ENCODE data around the gene RGN. TPM values are rescaled to one million over a fixed set of nuclear protein-coding genes. Genes with fewer than 3 reads are reported as not detected.
A peak's percentile ranks its signal among the peaks of the same experiment; 100 is the strongest.

The RGN gene
- not detected for total RNA-seq

DNA sequence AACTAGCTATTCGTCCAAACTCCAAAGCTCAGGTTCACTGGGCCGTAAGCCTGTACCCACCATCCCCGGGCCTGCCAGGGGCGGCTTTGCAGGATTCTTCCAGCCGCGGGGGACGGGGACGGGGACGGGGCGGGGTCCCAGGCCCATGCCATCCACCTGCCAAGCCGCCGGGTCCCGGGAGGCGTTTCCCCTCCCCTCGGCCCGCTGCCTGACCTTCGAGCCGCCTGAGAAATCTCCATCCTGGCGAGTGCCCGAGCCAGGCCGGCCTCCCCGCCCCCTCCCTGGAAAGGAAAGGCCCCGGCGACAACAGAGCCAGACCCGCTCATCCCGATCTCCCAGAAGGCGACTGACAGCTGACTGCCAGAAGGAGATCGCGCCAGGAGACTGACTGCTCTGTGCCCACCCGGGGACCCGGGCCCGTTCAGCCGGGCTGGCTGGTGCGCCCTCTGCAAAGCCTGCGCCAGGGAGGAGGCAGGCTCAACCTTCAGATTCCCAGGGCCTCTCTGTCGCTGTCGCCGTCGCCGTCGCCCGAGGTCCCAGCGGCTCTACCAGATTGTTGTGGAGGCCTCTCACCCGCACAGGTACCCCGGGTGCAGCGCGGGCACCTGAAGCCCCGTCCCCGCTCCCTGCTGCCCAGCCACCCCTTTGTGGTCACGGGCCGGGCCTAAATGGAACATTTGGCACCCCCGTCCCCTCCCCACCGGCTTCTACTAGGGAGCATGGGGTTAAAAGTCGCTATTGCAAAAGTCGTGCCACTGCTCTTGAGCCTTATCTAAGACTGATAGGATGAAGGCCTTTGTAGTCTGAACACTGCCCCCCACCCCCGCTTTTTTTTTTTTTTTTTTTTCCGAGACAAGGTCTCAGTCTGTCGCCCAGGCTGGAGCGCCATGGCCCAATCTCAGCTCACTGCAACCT is at the start of gene RGN:
RGN (plus strand) TSS at position 315 of the 915 bp plus-strand sequence. CDS start 2,702 bp downstream, outside the sequence.
- ATAC-seq (no peak), DNase-seq (ENCODE audit: low spot score in 2 of 2) (no peak)
- H3K36me3 Mint-ChIP-seq, result no peaks in the 10 kb centered on the region
- no peaks in the 10 kb centered on the region for H3K9me3 Mint-ChIP-seq
- H3K27ac Mint-ChIP-seq, result no peak within 1 kb of the TSS

DNA sequence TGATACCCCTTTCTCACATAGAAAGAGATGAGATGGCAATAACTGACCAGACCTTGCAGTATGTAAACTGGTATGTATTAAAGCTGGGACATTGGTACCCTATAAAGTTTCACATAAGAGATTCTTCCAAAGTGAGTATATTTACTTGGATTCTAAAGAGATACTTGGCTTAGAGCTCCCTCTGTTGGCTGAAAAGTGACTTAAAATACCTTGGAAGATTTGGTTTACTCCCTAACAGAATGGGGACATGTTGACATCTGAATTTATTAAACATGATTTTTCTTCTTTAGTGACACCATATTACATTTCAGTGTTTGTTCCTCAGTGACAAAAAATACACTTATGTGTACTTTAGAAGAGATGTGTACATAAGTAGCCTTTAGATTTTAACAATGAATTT is 47.9 kb upstream of the RGN start:
- DNase-seq (ENCODE audit: low spot score in 2 of 2) (peak in 1 of 2 donors; percentile 30), ATAC-seq (no peak)
- H3K36me3 Mint-ChIP-seq, result no peaks in the 10 kb centered on the region

DNA sequence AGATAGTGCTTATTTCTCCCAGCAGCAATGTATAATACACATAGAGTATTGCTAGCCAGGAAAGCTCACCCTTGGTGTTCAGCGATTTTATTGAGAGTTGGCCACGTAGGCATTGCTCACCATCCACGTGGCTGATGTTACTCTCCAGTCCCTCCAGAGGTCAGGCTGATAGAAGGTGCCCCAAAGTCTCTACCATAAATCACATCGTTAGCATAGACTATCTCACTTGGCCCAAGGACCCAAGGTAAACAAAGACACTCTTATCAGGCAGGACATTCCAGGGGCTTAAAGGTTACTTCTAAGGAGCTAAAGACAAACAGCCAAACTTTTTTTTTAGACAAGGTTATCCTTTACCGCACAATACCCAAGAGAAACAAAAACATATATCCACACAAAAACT is 30.3 kb upstream of the RGN start:
- Mint-ChIP-seq H3K27ac (no peak overlapping the region), H3K36me3 (peaks cover 0 to 4% of the 10 kb centered on the region in 2 donors), H3K9me3 (peaks cover 0 to 10% of the 10 kb centered on the region in 2 donors)
- DNase-seq (ENCODE audit: low spot score in 2 of 2) (no peak), ATAC-seq (no peak)

More for the DNA sequence above, 47.9 kb upstream of the RGN start:
- Mint-ChIP-seq H3K9me3 (no peaks in the 10 kb centered on the region), H3K27ac (no peak overlapping the region)

DNA sequence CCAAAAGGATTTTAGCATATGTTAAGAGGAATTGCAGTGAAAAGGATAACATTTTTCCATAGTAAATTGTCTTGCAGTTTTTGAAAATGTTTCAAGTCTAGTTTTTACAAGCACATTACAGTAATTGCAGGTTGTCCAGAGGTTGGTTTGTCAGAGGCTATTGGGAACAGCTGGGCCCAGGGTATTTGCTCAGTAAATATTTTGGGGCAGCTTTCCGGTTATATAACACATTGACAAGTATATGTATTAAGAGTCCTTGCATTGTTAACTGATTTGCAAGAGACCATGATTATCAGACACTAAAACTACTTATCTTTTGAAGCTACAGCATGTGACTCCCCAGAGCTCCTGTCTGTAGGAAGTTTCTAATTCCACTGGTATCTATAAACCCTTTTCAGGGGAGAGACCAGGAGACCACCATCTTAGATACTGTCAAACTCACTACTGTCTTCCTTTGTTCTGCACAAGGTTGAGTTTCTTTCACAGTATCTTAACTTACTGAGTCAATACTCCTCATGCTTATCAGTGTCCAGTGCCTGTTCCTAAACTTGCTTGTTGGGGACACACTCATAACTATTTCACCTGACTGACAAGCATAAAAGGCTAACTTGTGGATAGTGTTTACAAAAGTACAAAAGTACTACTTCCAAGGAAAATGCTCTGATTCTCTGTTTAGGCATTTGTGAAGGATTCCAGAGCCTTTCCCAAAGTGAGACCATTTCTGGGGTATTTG is 18.9 kb upstream of the RGN start:
- Mint-ChIP-seq H3K36me3 (no peaks in the 10 kb centered on the region), H3K27ac (no peak overlapping the region), H3K9me3 (no peaks in the 10 kb centered on the region)
- ATAC-seq (no peak), DNase-seq (ENCODE audit: low spot score in 2 of 2) (no peak)

DNA sequence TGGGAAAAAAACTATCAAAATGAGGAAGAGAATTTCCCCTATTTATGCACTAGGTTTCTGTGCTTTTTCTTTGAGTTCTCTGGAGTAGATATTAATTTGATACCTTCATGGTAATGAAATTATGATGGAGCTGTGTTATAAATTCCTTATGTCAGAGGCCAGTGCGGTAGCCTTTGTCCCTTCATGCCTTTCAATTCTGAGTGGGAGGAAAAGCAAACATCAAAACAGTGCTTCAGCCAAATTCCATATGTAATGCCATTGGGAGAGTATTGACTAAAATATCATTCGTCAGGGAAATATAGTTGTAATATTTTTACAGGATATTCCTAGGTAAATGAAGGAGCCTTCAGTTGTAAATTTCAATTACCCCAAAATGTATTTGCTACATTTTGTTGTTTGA is 17.5 kb upstream of the RGN start:
- ATAC-seq (no peak), DNase-seq (ENCODE audit: low spot score in 2 of 2) (no peak)
- Mint-ChIP-seq H3K9me3 (no peaks in the 10 kb centered on the region), H3K27ac (no peak overlapping the region), H3K36me3 (no peaks in the 10 kb centered on the region)

DNA sequence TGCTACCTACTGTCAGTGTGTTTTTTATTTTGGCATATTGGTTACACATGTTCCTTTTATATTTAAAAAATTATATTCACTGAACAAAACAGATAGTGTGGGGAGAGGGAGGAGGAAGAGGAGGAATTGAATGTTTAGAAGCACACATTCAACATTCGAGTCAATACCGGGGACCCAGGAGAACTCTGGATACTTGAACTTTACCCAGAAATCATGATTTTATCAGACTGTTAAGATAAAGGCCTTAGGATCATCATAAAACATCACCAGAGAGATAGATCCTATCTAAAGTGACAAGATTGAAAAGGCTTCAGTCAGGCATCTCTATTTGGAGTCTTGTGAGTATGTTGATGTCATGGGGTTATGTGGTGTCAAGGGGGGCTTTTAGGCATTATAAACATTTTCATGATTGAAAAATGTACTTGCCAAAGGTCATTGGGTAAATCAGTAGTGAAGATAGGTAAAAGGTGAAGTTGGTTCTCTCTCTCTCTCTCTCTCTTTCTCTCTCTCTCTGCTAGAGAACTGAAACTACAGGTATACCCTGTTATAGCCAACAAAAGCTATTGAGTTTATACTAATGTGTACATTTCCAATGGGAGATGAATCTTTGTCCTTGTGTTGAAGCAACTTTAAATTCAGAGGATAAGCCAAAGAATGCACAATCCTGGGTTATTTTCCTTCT is 16.9 kb upstream of the RGN start:
- no peaks in the 10 kb centered on the region for H3K9me3 Mint-ChIP-seq
- DNase-seq (ENCODE audit: low spot score in 2 of 2), result no peak
- ATAC-seq, result no peak
- H3K36me3 Mint-ChIP-seq, result no peaks in the 10 kb centered on the region
- no peak overlapping the region for H3K27ac Mint-ChIP-seq

DNA sequence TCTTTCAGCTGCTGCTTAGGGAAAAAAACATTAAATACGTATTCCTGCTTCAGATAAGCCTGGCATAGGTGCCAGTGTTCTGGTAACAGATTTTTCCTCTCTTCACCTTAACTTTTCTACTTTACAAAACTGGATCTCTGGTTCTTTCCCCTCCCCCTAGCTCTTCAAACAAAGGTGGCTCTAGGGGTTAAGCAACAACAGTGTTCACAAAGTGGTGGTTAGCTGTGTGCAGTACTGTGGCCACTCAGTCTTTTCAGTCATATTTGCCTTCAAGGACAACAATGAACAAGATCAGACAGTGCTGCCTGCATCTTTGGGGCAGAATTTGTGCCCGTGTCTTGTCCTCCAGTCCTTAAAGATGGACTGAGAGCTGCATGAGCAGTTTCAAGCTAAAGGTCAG is 15.1 kb upstream of the RGN start:
- no peak overlapping the region for H3K27ac Mint-ChIP-seq
- ATAC-seq (no peak), DNase-seq (ENCODE audit: low spot score in 2 of 2) (no peak)
- H3K36me3 Mint-ChIP-seq, result no peaks in the 10 kb centered on the region
- no peaks in the 10 kb centered on the region for H3K9me3 Mint-ChIP-seq

DNA sequence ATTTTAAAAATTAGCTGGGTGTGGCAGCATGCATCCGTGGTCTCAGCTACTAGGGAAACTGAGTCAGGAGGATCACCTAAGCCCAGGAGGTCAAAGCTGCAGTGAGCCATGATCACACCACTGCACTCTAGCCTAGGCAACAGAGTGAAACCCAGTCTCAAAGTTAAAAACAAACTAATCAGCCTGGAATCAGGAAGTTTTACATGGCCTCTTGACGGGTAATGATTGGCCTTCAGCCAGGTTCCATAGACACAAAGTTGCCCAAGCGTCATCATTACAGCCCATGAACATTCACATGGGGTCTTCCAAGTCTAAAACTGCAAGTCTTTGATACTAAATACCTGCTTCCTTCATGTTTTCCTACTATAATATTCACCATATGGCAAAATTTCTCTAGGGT is 10.0 kb upstream of the RGN start:
- DNase-seq (ENCODE audit: low spot score in 2 of 2), result no peak
- no peak overlapping the region for H3K27ac Mint-ChIP-seq
- no peak for ATAC-seq
- no peaks in the 10 kb centered on the region for H3K9me3 Mint-ChIP-seq
- no peaks in the 10 kb centered on the region for H3K36me3 Mint-ChIP-seq

DNA sequence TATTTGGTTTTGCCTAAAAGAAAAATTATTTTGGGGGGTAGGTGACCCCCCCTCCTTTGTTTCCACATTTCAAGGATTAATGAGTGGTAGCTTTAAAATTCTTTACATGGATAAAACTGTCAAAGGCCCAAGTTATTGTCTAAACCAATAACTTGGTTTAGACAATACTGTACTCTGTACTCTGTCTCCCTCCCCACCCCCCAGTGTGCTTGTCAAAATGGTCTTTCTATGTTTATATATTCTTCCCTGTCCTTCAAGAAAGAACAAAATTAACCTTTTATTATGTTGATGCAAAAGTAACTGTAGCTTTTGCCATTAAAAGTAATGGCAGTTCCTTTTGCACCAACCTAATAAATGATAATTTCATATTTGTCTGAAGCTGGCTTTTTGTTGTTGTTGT is 9.5 kb upstream of the RGN start:
- DNase-seq (ENCODE audit: low spot score in 2 of 2), result no peak
- no peaks in the 10 kb centered on the region for H3K36me3 Mint-ChIP-seq
- no peak overlapping the region for H3K27ac Mint-ChIP-seq
- ATAC-seq, result no peak
- no peaks in the 10 kb centered on the region for H3K9me3 Mint-ChIP-seq

DNA sequence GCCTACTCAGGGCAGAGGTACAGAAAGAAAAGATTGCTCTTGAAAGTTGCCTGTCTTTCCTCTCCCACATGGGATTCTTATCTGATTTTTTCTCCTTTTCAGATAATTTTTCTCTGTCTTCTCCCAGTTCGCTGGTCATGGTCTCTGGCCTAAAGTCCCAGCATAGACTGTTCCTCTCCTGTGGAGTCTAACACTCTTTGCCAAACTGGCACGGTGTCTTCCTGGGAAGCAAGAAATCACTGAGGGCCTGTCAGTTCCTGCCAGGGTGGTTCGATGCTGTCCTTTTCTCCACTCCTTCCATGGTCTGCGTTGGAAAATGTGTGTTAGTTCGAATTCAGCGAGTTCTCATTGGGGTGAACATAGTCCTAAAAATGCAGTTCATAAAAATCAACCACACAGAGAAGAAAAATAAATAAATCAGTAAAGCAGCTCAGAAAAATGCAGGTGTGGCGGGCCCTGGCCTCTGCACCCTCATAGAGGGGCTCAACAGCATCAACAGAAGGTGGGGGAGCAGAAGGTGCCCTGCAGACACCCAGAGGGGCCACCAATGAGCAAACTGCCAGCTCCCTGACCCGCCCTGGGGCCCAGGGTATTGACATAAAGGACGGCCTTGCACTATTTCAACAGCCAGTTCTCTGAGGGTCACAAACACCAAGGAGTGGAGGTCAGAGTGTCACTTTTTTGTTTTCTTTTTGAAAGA is 2.1 kb downstream of the RGN start:
- ATAC-seq (no peak), DNase-seq (ENCODE audit: low spot score in 2 of 2) (no peak)
- no peaks in the 10 kb centered on the region for H3K9me3 Mint-ChIP-seq
- H3K36me3 Mint-ChIP-seq, result no peaks in the 10 kb centered on the region
- no peak overlapping the region for H3K27ac Mint-ChIP-seq

DNA sequence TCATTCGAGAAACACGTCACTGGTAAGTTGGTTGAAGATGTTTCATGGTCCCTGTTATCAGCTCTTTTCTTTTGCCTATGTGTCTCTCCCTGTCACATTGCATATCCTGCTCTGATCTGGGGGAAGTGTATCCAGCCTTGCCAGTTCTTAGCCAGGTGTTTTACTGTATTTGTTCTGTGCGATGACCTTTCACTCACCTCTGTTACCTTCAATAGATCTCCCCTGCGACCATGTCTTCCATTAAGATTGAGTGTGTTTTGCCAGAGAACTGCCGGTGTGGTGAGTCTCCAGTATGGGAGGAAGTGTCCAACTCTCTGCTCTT is 2.6 kb downstream of the RGN start:
- H3K9me3 Mint-ChIP-seq, result no peaks in the 10 kb centered on the region
- no peak overlapping the region for H3K27ac Mint-ChIP-seq
- no peaks in the 10 kb centered on the region for H3K36me3 Mint-ChIP-seq
- DNase-seq (ENCODE audit: low spot score in 2 of 2), result no peak
- no peak for ATAC-seq

DNA sequence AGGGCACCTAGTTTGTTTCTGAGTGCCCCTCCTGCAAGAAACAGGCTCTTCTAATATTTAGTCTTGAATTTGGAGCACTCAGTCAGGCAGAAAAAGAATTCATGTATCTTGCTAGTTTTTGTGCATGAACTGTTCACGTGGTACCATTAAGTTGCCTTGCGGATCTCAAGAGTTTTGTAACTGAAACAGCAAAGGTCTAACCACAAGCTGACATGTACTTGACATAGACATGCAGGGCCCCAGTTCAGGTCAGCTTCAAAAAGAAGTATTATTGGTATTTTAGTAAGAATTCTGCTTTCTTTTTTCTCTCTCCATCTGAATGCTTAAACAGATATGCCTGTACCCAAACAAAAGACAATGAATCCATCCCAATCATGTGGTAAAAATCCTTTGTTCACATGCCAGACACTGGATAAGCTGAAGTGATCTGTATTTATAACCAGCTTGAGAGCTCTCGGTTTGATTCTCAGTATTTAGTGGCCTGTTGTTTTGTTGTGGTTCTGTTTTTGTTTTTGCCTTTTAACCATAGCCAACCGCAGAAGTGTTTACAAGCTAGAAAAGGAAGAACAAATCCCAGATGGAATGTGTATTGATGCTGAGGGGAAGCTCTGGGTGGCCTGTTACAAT is 13.0 kb downstream of the RGN start:
- no peak overlapping the region for H3K27ac Mint-ChIP-seq
- no peak for DNase-seq (ENCODE audit: low spot score in 2 of 2)
- peak; percentile 37 to 57 for ATAC-seq

DNA sequence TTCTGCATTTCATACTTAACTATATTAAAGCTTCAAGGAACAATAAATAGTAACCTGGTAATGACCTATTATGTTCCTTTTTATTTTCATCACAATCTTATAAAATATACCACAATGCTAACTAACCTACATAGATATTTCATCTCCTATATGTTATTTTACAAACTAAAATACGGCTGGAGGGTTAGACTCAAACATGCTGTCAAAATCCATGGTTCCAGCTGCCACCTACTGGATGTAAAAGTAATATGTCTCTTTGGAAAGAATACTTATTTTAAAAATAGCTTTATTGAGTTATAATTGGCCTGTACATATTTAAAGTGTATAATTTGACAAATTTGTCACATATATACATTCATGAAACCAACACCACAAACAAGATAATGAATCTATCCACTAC is 15.0 kb downstream of the RGN start:
- no peak for ATAC-seq
- H3K9me3 Mint-ChIP-seq, result no peaks in the 10 kb centered on the region
- H3K27ac Mint-ChIP-seq, result no peak overlapping the region
- no peaks in the 10 kb centered on the region for H3K36me3 Mint-ChIP-seq
- no peak for DNase-seq (ENCODE audit: low spot score in 2 of 2)

More for the DNA sequence above, 13.0 kb downstream of the RGN start:
- Mint-ChIP-seq H3K9me3 (no peaks in the 10 kb centered on the region), H3K36me3 (no peaks in the 10 kb centered on the region)

DNA sequence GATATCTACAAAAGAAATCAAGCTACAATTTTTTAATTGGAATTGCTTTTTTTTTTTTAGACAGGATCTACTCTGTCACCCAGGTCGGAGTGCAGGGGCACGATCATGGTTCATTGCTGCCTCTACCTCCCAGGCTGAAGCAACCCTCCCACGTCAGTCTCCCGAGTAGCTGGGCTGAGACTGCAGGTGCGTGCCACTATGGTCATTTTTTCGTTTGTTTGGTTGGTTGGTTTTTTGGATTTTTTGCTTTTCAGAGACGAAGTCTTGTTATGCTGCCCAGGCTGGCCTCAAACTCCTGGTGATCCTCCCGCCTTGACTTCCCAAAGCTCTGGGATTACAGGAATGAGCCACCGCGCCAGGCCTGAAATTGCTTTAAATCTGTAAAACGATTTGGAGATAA is 15.6 kb downstream of the RGN start:
- DNase-seq (ENCODE audit: low spot score in 2 of 2), result no peak
- H3K9me3 Mint-ChIP-seq, result no peaks in the 10 kb centered on the region
- H3K27ac Mint-ChIP-seq, result no peak overlapping the region
- ATAC-seq, result no peak
- no peaks in the 10 kb centered on the region for H3K36me3 Mint-ChIP-seq

DNA sequence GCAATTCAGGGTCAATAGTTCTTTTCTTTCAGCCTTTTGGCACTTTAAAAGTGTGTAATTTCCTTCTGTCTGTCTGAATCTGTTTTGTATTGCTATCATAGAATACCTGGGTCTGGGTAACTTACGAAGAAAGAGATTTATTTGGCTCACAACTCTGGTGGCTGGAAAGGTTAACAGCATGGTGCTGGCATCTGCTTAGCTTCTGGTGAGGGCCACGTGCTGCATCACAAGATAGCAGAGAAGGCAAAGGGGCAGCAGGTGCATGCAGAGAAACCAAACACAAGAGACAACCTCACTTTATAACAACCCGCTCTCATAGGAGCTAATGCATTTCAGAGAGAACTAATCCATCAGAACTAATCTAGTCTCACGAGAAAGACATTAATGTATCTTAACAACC is 18.8 kb downstream of the RGN start:
- Mint-ChIP-seq H3K9me3 (no peaks in the 10 kb centered on the region), H3K36me3 (no peaks in the 10 kb centered on the region), H3K27ac (no peak overlapping the region)
- no peak for DNase-seq (ENCODE audit: low spot score in 2 of 2)
- no peak for ATAC-seq

DNA sequence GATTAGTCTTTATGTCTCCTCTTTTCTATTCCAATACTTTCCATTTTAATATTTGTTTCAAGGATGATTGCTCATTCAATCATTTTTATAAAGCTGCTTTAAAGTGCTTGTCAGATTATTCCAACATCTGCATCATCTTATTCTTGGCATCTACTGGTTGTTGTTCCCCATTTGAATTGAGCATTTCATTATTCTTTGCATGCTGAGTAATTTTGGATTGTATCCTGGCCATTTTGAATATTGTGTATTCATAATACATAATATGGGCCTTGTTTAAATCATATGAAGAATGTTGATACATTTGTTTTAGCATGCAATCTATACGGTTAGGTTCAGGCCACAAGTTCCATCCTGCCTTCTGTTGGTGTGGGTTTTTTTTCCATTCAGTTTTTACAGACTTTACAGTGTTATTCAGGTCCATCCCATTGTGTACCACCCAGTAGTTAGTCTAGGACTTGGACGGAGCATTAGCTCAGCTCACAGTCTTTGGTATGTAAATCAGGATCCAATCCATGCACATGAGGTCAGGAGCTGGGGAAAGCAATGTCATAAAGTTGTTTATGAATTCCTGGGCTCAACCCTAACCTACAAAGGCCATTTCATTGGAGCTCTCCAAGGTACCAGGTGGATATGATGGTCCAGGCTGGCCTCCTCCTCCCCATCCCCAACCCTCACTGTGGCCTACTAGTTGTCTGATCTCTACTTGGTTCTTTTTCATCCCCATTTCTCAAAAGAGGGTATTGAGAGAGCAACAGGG is 20.3 kb downstream of the RGN start:
- Mint-ChIP-seq H3K36me3 (no peaks in the 10 kb centered on the region), H3K27ac (no peak overlapping the region), H3K9me3 (no peaks in the 10 kb centered on the region)
- DNase-seq (ENCODE audit: low spot score in 2 of 2) (no peak), ATAC-seq (no peak)
